CD4-positive, alpha-beta T cell treated with Interferon alpha-2 for 1 hour (primary cell): ENCODE data around the gene PCID2.
"Not testable (repeated sequence)": the region's sequence is repeated elsewhere in the genome, so short reads cannot be mapped to it uniquely, and the experiment has no call there.

Experiments
- DNase-seq, 2 donors: peaks; one replicate each; pipeline ENCODE4 v3.0.0-alpha.2; 2020 to 2022

The PCID2 gene

GRCh38 chr13:113162783-113163685, 45.4 kb downstream of the PCID2 start:
- DNase-seq = no peak

- DNase-seq = not testable (repeated sequence)
Observed at GRCh38 chr13:113161975-113162374, 46.5 kb downstream of the PCID2 start.

DNA sequence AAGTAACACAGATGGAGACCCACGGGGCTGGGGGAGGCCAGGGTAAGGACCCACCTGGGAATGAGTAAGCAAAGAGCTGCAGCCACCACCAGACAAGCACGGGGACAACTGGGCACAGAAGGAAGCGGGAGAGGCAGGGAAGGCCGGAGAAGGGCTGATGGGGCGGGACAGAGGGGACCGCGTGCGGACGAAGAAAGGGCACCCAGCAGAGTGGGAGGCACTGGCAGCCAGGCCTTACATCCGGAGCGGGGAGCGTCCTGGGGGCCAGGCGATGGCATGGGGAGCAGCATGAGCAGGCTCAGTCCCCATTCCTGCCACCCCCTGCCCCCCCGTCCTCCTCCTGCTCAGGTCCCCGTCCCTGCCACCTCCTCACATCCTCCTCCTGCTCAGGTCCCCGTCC, 47.0 kb downstream of the PCID2 start:
- DNase-seq = no peak

- no peak for DNase-seq
Observed at GRCh38 chr13:113160983-113161382, 47.5 kb downstream of the PCID2 start.

- DNase-seq = no peak
Observed at GRCh38 chr13:113159701-113160100, 48.8 kb downstream of the PCID2 start.

DNA sequence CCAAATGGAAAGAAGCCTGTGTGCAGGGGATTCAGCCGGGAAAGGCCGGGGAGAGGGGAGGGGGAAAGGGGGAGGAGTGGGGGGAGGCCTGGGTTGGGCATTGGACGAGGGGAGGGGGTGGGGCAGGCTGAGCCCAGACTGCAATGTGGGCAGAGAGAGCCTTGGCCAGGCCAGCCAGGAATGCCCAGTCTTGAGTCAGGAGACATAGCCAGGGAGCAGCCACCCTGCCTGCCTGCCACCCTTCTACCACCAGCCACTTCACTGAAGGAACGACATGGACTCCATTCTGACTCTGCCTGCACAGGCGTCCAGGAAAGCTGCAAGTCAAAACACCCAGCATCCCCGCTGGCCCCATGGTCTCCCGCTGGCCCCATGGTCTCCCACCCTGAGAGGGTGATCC, 49.5 kb downstream of the PCID2 start:
- DNase-seq = no peak

- no peak for DNase-seq
Observed at GRCh38 chr13:113157929-113158747, 50.3 kb downstream of the PCID2 start, which contains the start of gene PROZ. PROZ (plus strand) TSS chr13:113158648; CDS start chr13:113158661, 13 bp downstream.

- no peak for DNase-seq
Observed at GRCh38 chr13:113157206-113157928, 51.1 kb downstream of the PCID2 start.

DNA sequence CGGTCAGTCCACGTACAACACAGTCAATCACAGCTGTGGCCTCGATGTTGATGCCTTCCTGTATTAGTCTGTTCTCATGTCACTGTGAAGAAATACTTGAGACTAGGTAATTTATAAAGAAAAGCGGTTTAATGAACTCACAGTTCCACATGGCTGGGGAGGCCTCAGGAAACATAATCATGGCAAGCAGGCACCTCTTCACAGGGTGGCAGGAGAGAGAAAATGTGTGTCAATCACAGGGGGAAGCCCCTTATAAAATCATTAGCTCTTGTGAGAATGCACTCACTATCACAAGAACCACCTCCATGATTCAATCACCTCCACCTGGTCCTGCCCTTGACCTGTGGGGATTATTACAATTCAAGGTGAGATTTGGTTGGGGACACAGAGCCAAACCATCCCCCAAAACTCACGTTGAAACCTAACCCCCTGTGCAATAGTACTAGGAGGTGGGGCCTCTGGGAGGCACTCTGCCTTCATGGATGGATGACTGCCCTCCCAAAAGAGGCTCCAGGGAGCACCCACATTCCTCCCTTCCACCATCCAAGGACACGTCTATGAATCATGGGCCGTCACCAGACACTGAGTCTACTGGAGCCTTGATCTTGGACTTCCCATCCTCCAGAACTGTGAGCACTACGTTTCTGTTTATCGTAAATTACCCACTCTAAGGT, 52.4 kb downstream of the PCID2 start:
- DNase-seq = no peak

DNA sequence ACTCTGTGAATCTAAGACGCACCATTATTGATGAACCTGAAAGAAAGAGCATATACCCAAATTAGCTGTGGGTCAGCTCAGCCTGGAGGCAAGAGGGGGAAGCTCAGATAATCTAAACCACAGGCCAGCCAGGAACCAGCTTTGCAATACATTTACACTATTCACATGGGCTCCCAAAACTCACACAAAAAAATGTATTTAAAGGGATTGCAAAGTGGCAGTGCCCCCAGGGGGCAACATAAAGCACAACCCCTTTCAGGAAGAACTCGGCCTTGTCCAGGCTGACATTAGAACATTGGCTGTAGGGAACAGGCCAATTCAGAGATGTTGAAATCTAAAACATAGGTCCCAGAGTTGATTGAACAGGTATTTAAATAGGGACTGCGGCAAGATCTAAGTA, 53.3 kb downstream of the PCID2 start:
- DNase-seq = no peak

GRCh38 chr13:113153810-113154748, 54.4 kb downstream of the PCID2 start:
- DNase-seq = peak; percentile 65 to 74

GRCh38 chr13:113152984-113153809, 55.3 kb downstream of the PCID2 start:
- no peak for DNase-seq

DNA sequence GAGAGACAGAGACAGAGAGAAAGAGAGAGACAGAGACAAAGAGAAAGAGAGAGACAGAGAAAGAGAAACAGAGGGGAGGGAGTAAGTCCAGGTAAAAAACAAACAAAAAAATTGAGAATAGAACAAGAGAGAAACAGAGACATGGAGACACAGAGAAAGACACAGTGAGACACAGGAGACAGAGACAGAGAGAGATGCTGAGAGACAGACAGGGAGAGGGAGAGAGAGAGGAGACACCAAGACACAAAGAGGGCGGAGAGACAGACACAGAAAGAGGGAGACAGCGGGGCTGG, 55.8 kb downstream of the PCID2 start:
- no peak for DNase-seq

DNA sequence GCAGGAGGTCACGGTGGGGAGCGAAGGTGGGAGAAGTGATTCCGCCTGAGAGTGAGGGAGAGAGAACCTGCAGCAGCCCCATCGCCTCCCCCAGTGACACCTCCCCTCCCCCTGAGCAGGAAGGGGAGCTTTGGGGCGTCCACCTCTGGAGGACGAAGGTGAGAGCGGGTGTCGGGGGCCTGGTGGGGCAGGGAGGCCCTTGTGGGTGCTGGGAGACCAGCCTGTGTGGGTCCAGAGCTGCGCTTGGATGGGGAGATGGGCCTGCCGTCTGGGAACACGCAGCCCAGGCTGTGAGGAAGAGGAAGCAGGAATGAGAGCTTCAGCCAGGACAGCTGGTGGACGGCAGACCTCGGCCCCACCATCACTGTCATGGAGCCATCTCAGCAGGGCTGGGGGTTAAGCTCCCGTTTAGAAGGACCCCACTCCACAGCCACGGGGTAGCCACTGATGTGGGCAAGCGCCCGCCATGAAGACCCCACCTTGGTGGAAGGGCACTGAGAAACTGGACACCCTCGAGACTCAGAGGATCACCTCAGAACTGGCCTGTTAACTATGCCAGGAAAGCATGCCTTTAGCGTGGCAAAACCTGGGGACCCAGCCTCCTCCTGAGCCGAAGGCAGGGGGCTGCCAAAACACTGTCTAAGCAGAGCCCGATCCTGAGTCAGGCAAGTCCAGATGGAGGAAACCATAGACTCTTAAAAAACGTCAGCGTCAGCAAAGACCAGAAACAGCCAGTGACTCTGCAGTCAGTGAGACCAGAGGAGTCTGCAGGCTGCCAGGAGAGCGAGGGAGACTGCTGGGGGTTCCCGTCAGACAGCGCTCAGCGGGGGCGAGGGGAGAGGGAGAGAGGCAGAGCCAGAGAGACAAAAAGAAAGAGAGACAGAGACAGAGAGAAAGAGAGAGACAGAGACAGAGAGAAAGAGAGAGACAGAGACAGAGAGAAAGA, 56.5 kb downstream of the PCID2 start:
- no peak for DNase-seq

DNA sequence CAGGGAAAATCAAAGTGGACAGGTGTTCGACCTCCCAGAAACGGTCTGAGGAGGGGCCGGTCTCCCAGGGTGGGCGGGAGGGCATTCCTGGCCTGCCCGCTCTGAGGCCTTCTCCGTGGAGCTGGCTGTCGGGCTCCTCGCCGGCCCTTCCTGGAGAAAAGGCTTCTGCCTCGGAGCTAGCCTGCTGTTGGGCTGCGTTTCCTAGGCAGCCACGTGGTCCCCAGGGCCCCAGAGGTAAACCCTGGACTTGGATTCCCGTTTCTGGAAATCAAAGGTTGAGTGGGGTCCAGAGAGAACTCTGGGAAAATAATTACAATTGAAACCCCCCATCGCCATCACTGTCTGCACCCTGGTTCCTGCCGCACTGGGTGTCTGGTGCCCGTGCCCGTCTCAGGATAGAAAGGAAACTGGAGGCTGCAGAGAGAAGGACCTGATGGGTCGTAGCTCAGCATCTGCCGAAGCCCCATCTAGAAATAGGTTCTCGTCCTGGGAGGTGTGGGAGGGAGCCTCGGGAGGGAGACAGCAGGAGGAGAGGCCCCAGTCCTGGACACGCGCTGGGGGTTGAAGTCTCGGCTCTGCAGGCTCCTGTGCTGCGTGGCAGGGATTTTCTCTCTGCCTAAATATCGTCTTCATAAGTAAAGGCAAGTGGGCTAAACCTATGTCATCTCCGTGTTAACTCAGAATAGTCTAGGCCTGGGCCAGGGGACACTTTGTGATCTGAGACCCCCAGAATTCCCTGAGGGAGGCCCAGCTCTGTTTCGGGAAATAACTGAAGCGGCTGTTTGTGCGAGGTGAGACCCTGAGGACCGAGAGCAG, 57.7 kb downstream of the PCID2 start:
- no peak for DNase-seq

- no peak for DNase-seq
Observed at GRCh38 chr13:113149711-113150549, 58.5 kb downstream of the PCID2 start.

- DNase-seq = no peak
Observed at GRCh38 chr13:113148940-113149503, 59.4 kb downstream of the PCID2 start.
